Fibroblast of skin of left biceps (primary cell): ENCODE data around the gene PRKCE.
"Not testable (repeated sequence)": the region's sequence is repeated elsewhere in the genome, so short reads cannot be mapped to it uniquely, and the experiment has no call there.

Experiments used
- DNase-seq, 2 experiments: peaks; one replicate each; pipeline ENCODE4 v3.0.0-alpha.2; 2013; ENCODE audit warnings: low read depth in 2 of 2

Gene PRKCE

GRCh38 chr2:46193356-46193755 is 541.9 kb downstream of the PRKCE start:
- no peak for DNase-seq

GRCh38 chr2:46193855-46194254 is 542.4 kb downstream of the PRKCE start:
- no peak for DNase-seq

GRCh38 chr2:46194856-46195255 is 543.4 kb downstream of the PRKCE start:
- DNase-seq: no peak

GRCh38 chr2:46195819-46196218 is 544.3 kb downstream of the PRKCE start:
- no peak for DNase-seq

- no peak for DNase-seq
These were observed 545.5 kb downstream of the PRKCE start for GRCh38 chr2:46196871-46197462.

GRCh38 chr2:46197672-46198071 is 546.2 kb downstream of the PRKCE start:
- DNase-seq: no peak

GRCh38 chr2:46198164-46198883 is 546.8 kb downstream of the PRKCE start:
- no peak for DNase-seq

- DNase-seq: no peak
These were observed 547.5 kb downstream of the PRKCE start for GRCh38 chr2:46198966-46199365.

GRCh38 chr2:46200100-46200690 is 548.7 kb downstream of the PRKCE start:
- no peak for DNase-seq

- no peak for DNase-seq
These were observed 549.6 kb downstream of the PRKCE start for GRCh38 chr2:46200861-46201605.

GRCh38 chr2:46202453-46202852 is 551.0 kb downstream of the PRKCE start:
- DNase-seq: no peak

- DNase-seq: no peak
These were observed 551.5 kb downstream of the PRKCE start for GRCh38 chr2:46202987-46203386.

- DNase-seq: not testable (repeated sequence)
These were observed 552.2 kb downstream of the PRKCE start for GRCh38 chr2:46203636-46204035.

- DNase-seq: no peak
These were observed 556.1 kb downstream of the PRKCE start for GRCh38 chr2:46207591-46207990.

- no peak for DNase-seq
These were observed 557.3 kb downstream of the PRKCE start for GRCh38 chr2:46208766-46209165.

- DNase-seq: no peak
These were observed 558.6 kb downstream of the PRKCE start for GRCh38 chr2:46210063-46210462.

- DNase-seq: no peak
These were observed 560.0 kb downstream of the PRKCE start for GRCh38 chr2:46211461-46211860.

GRCh38 chr2:46213906-46214305 is 562.4 kb downstream of the PRKCE start:
- DNase-seq: peak in 1 of 2 experiments; percentile 24

GRCh38 chr2:46216213-46216612 is 564.7 kb downstream of the PRKCE start:
- DNase-seq: no peak

GRCh38 chr2:46223514-46223913 is 572.0 kb downstream of the PRKCE start:
- not testable (repeated sequence) for DNase-seq

GRCh38 chr2:46225150-46225625 is 573.7 kb downstream of the PRKCE start:
- DNase-seq: no peak

- DNase-seq: no peak
These were observed 574.3 kb downstream of the PRKCE start for GRCh38 chr2:46225730-46226129.
